Activated CD4-positive, alpha-beta T cell treated with anti-CD3 and anti-CD28 coated beads, Interleukin-2, amount 50 U/mL, for 1 hour (primary cell): ENCODE measurements around the gene TMEM125.

ENCODE experiments used
- DNase-seq: peaks from one replicate; pipeline ENCODE4 v3.0.0-alpha.2; 2020

TMEM125 gene

GRCh38 chr1:43294761-43295160, 25.0 kb downstream of the TMEM125 start:
- no peak for DNase-seq

GRCh38 chr1:43296207-43296606, 26.4 kb downstream of the TMEM125 start:
- DNase-seq: no peak

- DNase-seq: no peak
These were observed 28.3 kb downstream of the TMEM125 start for GRCh38 chr1:43298055-43298454.

- DNase-seq: no peak
These were observed 29.3 kb downstream of the TMEM125 start for GRCh38 chr1:43299101-43299500.

GRCh38 chr1:43300378-43301094, 30.8 kb downstream of the TMEM125 start, which contains the start of gene TIE1:
Gene TIE1 (plus strand): TSS chr1:43300982. CDS start chr1:43301072, 90 bp downstream.
- DNase-seq: no peak

GRCh38 chr1:43302201-43302600, 32.4 kb downstream of the TMEM125 start:
- DNase-seq: no peak

- DNase-seq: no peak
These were observed 33.1 kb downstream of the TMEM125 start for GRCh38 chr1:43302721-43303470.

GRCh38 chr1:43303471-43304313, 33.9 kb downstream of the TMEM125 start:
- DNase-seq: no peak

GRCh38 chr1:43304314-43304681, 34.5 kb downstream of the TMEM125 start:
- no peak for DNase-seq

- DNase-seq: no peak
These were observed 35.1 kb downstream of the TMEM125 start for GRCh38 chr1:43304771-43305300.

- DNase-seq: no peak
These were observed 35.7 kb downstream of the TMEM125 start for GRCh38 chr1:43305461-43305860.

- DNase-seq: no peak
These were observed 36.3 kb downstream of the TMEM125 start for GRCh38 chr1:43305926-43306687.

- DNase-seq: no peak
These were observed 37.1 kb downstream of the TMEM125 start for GRCh38 chr1:43306688-43307457.

GRCh38 chr1:43307458-43308158, 37.8 kb downstream of the TMEM125 start:
- DNase-seq: no peak

- DNase-seq: no peak
These were observed 39.0 kb downstream of the TMEM125 start for GRCh38 chr1:43308635-43309404.

- no peak for DNase-seq
These were observed 39.7 kb downstream of the TMEM125 start for GRCh38 chr1:43309405-43310025.

GRCh38 chr1:43311521-43311920, 41.7 kb downstream of the TMEM125 start:
- DNase-seq: no peak

- DNase-seq: no peak
These were observed 42.4 kb downstream of the TMEM125 start for GRCh38 chr1:43312212-43312623.

- no peak for DNase-seq
These were observed 43.1 kb downstream of the TMEM125 start for GRCh38 chr1:43312663-43313515.
